Measurements from ENCODE around the gene FXYD6. TPM values are rescaled to one million over a fixed set of nuclear protein-coding genes. Genes with fewer than 3 reads are reported as not detected.

The FXYD6 gene
- total and polyA plus RNA-seq, 7 experiments from 2014 or later = 0.10 to 5.4 (median 0.98) TPM; not detected in 4

DNA sequence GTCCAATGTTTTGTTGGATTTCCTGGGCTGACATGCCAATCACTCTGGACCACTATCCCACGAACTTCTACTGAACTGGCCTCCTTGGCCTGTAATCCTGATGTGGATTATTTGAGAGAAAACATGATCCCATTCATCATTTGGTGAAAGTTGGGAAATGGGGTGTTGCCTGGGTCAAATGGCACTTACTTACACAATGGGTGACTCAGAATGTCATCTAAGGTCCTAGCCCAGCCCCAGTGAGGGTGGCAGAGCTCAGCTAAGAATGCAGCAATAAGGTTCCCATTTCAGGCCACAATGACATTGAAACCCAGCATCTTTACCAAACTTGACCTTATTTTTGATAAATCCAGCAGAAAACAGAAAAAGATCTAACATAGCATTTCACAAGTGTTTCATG lies 71.4 kb downstream of the FXYD6 start:
- Histone ChIP-seq H3K27ac (ENCODE audit: low read depth, low read length) (no peak overlapping the region), H3K9me3 (ENCODE audit: control insufficient read depth in 2 of 3, low read length in 3 of 3) (no peaks in the 10 kb centered on the region), H3K4me1 (ENCODE audit: control insufficient read depth in 2 of 2, insufficient read depth in 2 of 2, low read length in 2 of 2) (peaks cover 0 to 4% of the 10 kb centered on the region in 2 donors), H3K36me3 (ENCODE audit: control insufficient read depth in 2 of 3, insufficient read depth in 3 of 3, low read length in 3 of 3) (no peaks in the 10 kb centered on the region), H3K27me3 (ENCODE audit: control insufficient read depth in 2 of 2, insufficient read depth in 2 of 2, low read length in 2 of 2) (no peaks in the 10 kb centered on the region), H3K4me3 (ENCODE audit: low read length) (no peak overlapping the region)
- Mint-ChIP-seq H3K36me3 (no peaks in the 10 kb centered on the region), H3K4me3 (no peak overlapping the region), H3K9me3 (no peaks in the 10 kb centered on the region), H3K27ac (no peak overlapping the region), H3K4me1 (peaks cover 6 to 12% (median 9%) of the 10 kb centered on the region in 7 donors), H3K27me3 (peaks cover 0 to 10% (median 0%) of the 10 kb centered on the region in 5 donors)
- intact Hi-C loops (cut with micrococcal nuclease) = no loop called here
- DNase-seq (no peak), ATAC-seq (peak; percentile 47)
- CTCF ChIA-PET = interaction anchor here (0.8 to 7.9 kb wide), 8 partner anchors 12 to 248 kb away, joined by 3 to 189 read pairs (median 7); no protein-coding TSS in a partner anchor
- POLR2A ChIA-PET = interaction anchor here (1.3 kb wide), 1 partner anchor 10 kb away, joined by 4 read pairs; no protein-coding TSS in a partner anchor

DNA sequence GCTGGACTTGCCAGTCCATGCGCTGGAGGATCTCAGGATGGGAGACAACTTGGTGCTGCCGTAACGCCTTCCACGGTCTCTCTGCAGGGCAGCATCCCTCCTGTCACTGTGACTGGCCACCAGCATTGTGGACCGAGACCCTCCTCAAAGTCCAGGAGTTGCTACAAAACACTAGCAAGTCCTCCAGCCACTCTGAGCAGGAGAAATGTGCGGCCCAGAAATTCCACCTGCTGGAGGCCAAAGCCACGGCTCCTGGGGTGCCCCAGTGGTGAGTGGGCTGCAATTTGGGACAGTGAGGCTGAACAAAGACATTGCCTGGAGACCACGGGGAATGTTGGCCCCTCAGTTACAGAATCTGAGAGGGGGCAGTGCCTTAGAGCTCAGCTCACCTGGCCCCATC lies 72.6 kb downstream of the FXYD6 start:
- Mint-ChIP-seq H3K4me1 (peaks cover 0 to 6% (median 4%) of the 10 kb centered on the region in 7 donors), H3K9me3 (no peaks in the 10 kb centered on the region), H3K4me3 (no peak overlapping the region), H3K36me3 (no peaks in the 10 kb centered on the region), H3K27me3 (peaks cover 0 to 21% (median 5%) of the 10 kb centered on the region in 5 donors), H3K27ac (no peak overlapping the region)
- no peaks in the 10 kb centered on the region for H3K9me3 ChIP-seq (ENCODE audit: control insufficient read depth in 2 of 3, low read length in 3 of 3)
- ChIA-PET POLR2A (interaction anchor here (0.5 to 1.3 kb wide), 2 partner anchors 11 to 885 kb away, joined by 3 to 4 read pairs; no protein-coding TSS in a partner anchor), CTCF (interaction anchor here (5.4 to 7.9 kb wide), 3 partner anchors 15 to 143 kb away, joined by 25 to 189 read pairs (median 58); no protein-coding TSS in a partner anchor)
- DNase-seq = no peak
- H3K4me1 ChIP-seq (ENCODE audit: control insufficient read depth in 2 of 2, insufficient read depth in 2 of 2, low read length in 2 of 2) = no peaks in the 10 kb centered on the region
- H3K4me3 ChIP-seq (ENCODE audit: low read length) = no peak overlapping the region
- H3K36me3 ChIP-seq (ENCODE audit: control insufficient read depth in 2 of 3, insufficient read depth in 3 of 3, low read length in 3 of 3) = no peaks in the 10 kb centered on the region
- H3K27ac ChIP-seq (ENCODE audit: low read depth, low read length) = no peak overlapping the region
- no peaks in the 10 kb centered on the region for H3K27me3 ChIP-seq (ENCODE audit: control insufficient read depth in 2 of 2, insufficient read depth in 2 of 2, low read length in 2 of 2)
- ATAC-seq = no peak
- intact Hi-C loops (cut with micrococcal nuclease) = no loop called here

DNA sequence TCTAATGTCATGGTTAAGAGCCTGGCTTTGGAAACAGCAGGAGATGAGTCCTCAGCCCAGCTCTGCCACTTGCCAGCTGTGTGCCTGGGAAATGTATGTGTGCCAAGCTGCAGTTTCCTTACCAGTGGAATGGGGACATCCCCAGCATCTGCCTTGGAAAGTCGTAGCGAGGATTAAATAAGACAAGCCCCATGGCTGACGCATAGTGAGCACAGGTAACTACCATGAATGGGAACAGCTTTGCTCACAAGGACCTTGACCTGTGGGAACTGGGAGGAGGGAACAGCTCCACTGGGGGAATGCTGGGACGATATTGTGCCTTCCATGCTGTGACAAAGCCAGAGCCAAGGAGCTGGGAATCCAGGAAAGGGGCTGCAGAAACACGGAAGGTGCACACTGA lies 76.8 kb downstream of the FXYD6 start:
- H3K4me1 ChIP-seq (ENCODE audit: control insufficient read depth in 2 of 2, insufficient read depth in 2 of 2, low read length in 2 of 2) = peaks cover 0 to 15% of the 10 kb centered on the region in 2 donors
- H3K36me3 Mint-ChIP-seq = peaks cover 0 to 4% (median 0%) of the 10 kb centered on the region in 5 donors
- H3K9me3 ChIP-seq (ENCODE audit: control insufficient read depth in 2 of 3, low read length in 3 of 3) = no peaks in the 10 kb centered on the region
- DNase-seq = no peak
- no peak overlapping the region for H3K27ac Mint-ChIP-seq
- H3K36me3 ChIP-seq (ENCODE audit: control insufficient read depth in 2 of 3, insufficient read depth in 3 of 3, low read length in 3 of 3) = no peaks in the 10 kb centered on the region
- intact Hi-C loops (cut with micrococcal nuclease) = no loop called here
- no peak overlapping the region for H3K4me3 ChIP-seq (ENCODE audit: low read length)
- H3K27me3 ChIP-seq (ENCODE audit: control insufficient read depth in 2 of 2, insufficient read depth in 2 of 2, low read length in 2 of 2) = peaks cover 5 to 14% of the 10 kb centered on the region in 2 donors
- H3K9me3 Mint-ChIP-seq = no peaks in the 10 kb centered on the region
- H3K27ac ChIP-seq (ENCODE audit: low read depth, low read length) = no peak overlapping the region
- H3K4me3 Mint-ChIP-seq = no peak overlapping the region
- ChIA-PET POLR2A (no interaction called here), CTCF (interaction anchor here (1.9 to 2.7 kb wide), 2 partner anchors 9 to 18 kb away, joined by 6 to 11 read pairs; no protein-coding TSS in a partner anchor)
- H3K27me3 Mint-ChIP-seq = peaks cover 22 to 57% (median 26%) of the 10 kb centered on the region in 5 donors
- H3K4me1 Mint-ChIP-seq = peaks cover 3 to 21% (median 16%) of the 10 kb centered on the region in 7 donors
- ATAC-seq = no peak

DNA sequence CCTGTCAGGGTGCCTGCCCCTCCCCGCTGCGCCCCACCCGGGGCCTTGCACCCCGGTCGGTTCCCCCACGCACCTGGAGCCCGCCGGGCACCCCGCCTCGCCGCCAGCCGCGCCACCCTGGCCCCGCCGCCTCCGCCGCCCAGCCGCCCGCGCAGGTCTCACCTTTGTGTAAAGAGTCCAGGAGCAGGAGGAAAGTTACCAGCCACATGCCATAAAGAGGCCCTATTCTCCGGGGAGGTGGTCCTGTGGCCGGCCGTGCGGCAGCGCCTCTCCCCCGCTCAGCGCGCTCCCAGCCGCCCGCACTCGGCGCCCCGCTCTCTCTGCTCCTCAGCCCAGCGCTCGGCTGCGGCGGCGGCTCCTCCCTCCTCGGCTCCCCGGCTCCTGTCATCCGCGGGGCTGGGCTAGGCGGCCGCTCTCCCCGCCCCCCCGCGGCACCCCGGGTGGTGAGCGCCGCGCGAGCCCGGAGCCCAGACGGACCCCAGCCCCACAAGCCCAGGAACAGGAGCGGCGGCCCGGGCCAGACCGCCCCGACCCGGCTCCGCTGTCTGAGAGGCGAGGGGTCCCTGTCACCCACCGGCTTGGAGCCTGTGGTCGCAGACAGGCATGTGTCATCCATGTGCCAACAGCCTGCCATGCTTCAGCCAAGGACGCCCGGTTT lies 79.5 kb downstream of the FXYD6 start, which contains the start of gene DSCAML1:
DSCAML1 (minus strand) TSS at position 345 of the 658 bp plus-strand sequence; CDS start at position 208, 137 bp downstream.
- H3K27ac Mint-ChIP-seq = peak within 1 kb of the TSS in 2 of 9 donors; percentile 27 to 30
- DNase-seq = peak in 7 of 9 donors; percentile 16 to 47 (median 34)
- H3K4me1 ChIP-seq (ENCODE audit: control insufficient read depth in 2 of 2, insufficient read depth in 2 of 2, low read length in 2 of 2) = peaks cover 0 to 15% of the 10 kb centered on the region in 2 donors
- no peaks in the 10 kb centered on the region for H3K36me3 ChIP-seq (ENCODE audit: control insufficient read depth in 2 of 3, insufficient read depth in 3 of 3, low read length in 3 of 3)
- ChIA-PET CTCF (no interaction called here), POLR2A (no interaction called here)
- peak; percentile 85 for ATAC-seq
- H3K4me1 Mint-ChIP-seq = peaks cover 3 to 26% (median 18%) of the 10 kb centered on the region in 7 donors
- no peaks in the 10 kb centered on the region for H3K9me3 ChIP-seq (ENCODE audit: control insufficient read depth in 2 of 3, low read length in 3 of 3)
- H3K27me3 ChIP-seq (ENCODE audit: control insufficient read depth in 2 of 2, insufficient read depth in 2 of 2, low read length in 2 of 2) = peaks cover 22 to 34% of the 10 kb centered on the region in 2 donors
- intact Hi-C loops (cut with micrococcal nuclease) = no loop called here
- H3K36me3 Mint-ChIP-seq = peaks cover 0 to 4% (median 0%) of the 10 kb centered on the region in 5 donors
- H3K27me3 Mint-ChIP-seq = peaks cover 49 to 79% (median 50%) of the 10 kb centered on the region in 5 donors
- H3K4me3 Mint-ChIP-seq = peak within 1 kb of the TSS; percentile 26 to 81 (median 71)
- H3K9me3 Mint-ChIP-seq = no peaks in the 10 kb centered on the region
- H3K27ac ChIP-seq (ENCODE audit: low read depth, low read length) = no peak within 1 kb of the TSS
- peak within 1 kb of the TSS; percentile 30 for H3K4me3 ChIP-seq (ENCODE audit: low read length)

DNA sequence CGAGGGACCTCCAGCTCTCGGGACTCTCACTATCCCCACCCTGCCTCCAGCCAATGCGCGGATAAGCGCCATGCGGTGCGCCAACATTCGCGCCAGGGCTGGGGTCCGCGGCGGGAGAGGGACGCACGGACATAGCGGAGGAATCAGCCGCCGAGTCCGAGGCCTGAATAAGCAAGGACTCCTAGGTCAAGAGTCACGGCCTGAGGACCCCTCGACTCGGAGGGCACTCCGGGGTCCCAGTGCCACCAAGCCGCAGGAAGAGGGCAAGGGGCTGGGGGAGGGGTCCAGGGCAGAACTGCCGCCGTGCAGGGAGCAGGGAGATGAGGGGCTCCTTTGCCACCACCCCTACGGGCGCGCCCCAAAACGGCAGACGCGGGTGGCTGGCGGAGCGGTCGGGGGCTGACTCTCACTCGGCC lies 80.0 kb downstream of the FXYD6 start:
- DNase-seq (no peak), ATAC-seq (no peak)
- Histone ChIP-seq H3K36me3 (ENCODE audit: control insufficient read depth in 2 of 3, insufficient read depth in 3 of 3, low read length in 3 of 3) (no peaks in the 10 kb centered on the region), H3K4me1 (ENCODE audit: control insufficient read depth in 2 of 2, insufficient read depth in 2 of 2, low read length in 2 of 2) (peaks cover 0 to 15% of the 10 kb centered on the region in 2 donors), H3K9me3 (ENCODE audit: control insufficient read depth in 2 of 3, low read length in 3 of 3) (no peaks in the 10 kb centered on the region), H3K4me3 (ENCODE audit: low read length) (peak overlapping the region; percentile 27), H3K27me3 (ENCODE audit: control insufficient read depth in 2 of 2, insufficient read depth in 2 of 2, low read length in 2 of 2) (peaks cover 24 to 34% of the 10 kb centered on the region in 2 donors), H3K27ac (ENCODE audit: low read depth, low read length) (no peak overlapping the region)
- ChIA-PET POLR2A (no interaction called here), CTCF (no interaction called here)
- Mint-ChIP-seq H3K27ac (no peak overlapping the region), H3K4me3 (peak overlapping the region in 9 of 10 donors; percentile 12 to 81 (median 52)), H3K36me3 (peaks cover 0 to 4% (median 0%) of the 10 kb centered on the region in 5 donors), H3K27me3 (peaks cover 50 to 79% (median 53%) of the 10 kb centered on the region in 5 donors), H3K9me3 (no peaks in the 10 kb centered on the region), H3K4me1 (peaks cover 3 to 26% (median 18%) of the 10 kb centered on the region in 7 donors)
- intact Hi-C loops (cut with micrococcal nuclease) = no loop called here

DNA sequence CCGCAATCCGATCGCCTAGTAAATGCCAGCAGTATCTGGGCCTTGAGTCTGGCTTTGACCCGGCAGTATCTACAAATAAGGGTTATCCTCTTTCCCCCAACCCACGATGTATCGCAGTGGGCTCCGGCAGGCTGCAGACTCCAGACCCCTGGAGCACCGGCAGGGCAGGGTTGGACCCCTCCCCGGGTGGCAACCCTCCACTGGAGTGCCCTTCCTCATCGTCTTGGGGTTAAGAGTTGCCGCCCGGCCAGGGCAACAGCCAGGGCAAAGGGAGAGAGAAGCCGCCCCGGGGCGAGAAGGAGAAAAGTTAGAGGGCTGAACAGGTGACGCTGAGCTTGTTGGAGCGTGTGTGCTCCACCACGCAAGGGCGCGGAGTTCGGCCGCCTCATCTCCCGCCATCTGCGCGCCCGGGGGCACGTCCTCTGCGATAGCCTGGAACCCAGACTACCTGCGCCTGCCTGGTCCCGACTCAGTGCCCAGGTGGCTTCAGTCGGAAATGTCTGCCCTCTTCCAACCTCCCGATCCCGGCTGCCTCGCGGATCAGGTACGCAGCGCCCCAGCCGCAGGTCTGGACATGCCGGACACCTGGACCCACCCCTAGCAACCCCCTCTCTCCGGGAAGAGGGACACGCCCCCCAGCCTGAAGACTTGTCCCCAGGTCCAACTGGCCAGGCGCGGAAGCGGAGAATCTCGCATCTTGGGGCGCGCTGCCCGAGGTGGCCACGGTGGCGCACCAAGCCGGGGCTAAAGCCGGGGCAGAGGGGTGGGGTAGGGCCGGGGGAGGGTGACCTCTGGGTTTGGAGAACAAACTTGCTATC lies 80.6 kb downstream of the FXYD6 start:
- Histone ChIP-seq H3K36me3 (ENCODE audit: control insufficient read depth in 2 of 3, insufficient read depth in 3 of 3, low read length in 3 of 3) (no peaks in the 10 kb centered on the region), H3K9me3 (ENCODE audit: control insufficient read depth in 2 of 3, low read length in 3 of 3) (no peaks in the 10 kb centered on the region), H3K27me3 (ENCODE audit: control insufficient read depth in 2 of 2, insufficient read depth in 2 of 2, low read length in 2 of 2) (peaks cover 24 to 34% of the 10 kb centered on the region in 2 donors), H3K4me3 (ENCODE audit: low read length) (peak overlapping the region; percentile 30), H3K27ac (ENCODE audit: low read depth, low read length) (no peak overlapping the region), H3K4me1 (ENCODE audit: control insufficient read depth in 2 of 2, insufficient read depth in 2 of 2, low read length in 2 of 2) (peaks cover 0 to 15% of the 10 kb centered on the region in 2 donors)
- ChIA-PET CTCF (no interaction called here), POLR2A (interaction anchor here (0.7 kb wide), 1 partner anchor 441 kb away, joined by 3 read pairs; no protein-coding TSS in a partner anchor)
- no peaks in the 10 kb centered on the region for H3K9me3 Mint-ChIP-seq
- H3K36me3 Mint-ChIP-seq = peaks cover 0 to 4% (median 0%) of the 10 kb centered on the region in 5 donors
- intact Hi-C loops (cut with micrococcal nuclease) = no loop called here
- peak overlapping the region in 9 of 10 donors; percentile 25 to 81 (median 66) for H3K4me3 Mint-ChIP-seq
- no peak for ATAC-seq
- peaks cover 3 to 26% (median 18%) of the 10 kb centered on the region in 7 donors for H3K4me1 Mint-ChIP-seq
- DNase-seq = no peak
- H3K27me3 Mint-ChIP-seq = peaks cover 50 to 77% (median 55%) of the 10 kb centered on the region in 5 donors
- peak overlapping the region in 1 of 9 donors; percentile 27 for H3K27ac Mint-ChIP-seq

Measured in naive thymus-derived CD4-positive, alpha-beta T cell (primary cell).